ENCODE data around the gene AP5B1.

Gene AP5B1

DNA sequence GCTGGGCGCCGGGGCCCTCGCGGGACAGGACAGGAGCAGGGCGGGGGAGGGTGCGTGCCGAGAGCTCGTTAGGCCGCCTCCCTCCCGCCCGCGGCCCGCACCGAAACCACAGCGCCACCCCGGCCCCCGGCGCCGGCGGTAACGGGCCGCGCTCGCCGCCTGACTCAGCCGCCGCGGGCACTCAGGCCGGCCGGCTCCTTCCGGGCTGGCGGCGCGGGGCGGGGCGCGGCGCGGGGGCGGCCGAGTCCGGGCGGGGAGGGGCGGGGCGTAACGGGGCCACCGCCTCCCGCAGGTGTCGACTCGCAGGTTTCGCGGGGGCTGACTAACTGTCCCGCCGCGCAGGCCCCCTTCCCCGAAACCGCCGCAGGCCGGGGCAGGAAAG is at the start of gene AP5B1:
AP5B1 (minus strand) TSS at position 207 of the 382 bp plus-strand sequence. CDS start 385 bp downstream, outside the sequence.
- DNase-seq = peak; percentile 69

DNA sequence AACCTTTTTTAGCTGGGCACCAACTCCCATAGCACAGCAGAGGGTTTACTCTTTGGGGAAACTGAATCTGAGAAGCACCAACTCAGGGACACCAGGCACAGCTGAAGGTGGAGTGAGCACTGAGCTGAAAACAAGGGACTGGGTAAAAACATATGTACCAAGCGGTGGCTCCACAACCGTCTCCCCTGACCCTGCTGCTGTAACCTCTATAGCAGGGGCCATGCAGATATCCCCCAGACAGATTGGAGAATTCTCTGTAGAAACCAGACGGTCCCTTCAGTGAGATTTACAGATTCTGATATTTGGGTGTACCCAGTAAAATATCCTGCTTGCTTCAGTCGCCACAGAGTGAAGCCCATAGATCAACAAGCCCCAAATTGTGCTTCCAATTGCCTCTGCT is 48.7 kb upstream of the AP5B1 start:
- DNase-seq = no peak

DNA sequence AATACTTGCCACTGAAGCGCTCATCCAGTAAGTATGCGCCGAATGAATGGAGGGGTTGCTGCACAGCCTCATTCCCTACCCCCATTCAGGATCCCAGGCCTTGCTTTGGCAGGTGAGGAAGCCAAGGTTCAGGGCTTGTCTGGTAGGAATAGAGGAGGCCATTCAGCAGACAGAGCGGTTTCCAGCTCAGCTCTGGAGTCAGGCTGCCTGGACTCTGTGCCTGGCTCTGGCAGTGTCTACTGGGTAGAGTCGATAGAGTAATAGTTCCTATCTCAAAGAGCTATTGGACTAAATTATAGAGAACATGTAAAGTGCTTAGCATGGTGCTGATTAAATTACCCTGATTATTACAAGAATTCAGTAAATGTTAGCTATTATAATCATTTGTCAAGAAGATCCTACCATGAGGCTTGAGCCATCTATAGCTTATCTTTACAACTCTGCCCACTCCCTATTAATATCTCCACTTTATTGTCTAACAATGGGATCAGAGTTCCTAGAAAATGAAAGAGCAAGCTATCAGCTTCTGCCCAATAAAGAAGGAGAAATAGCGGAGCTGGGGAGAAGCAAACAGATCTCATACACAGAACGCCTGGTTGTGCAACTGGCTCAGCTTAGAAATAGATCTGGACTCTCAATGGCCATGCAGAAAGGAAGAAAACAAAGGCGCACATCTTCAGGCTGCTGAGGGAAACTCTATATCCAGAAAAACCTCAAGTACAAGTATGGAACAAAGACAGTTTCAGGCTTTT is 46.4 kb upstream of the AP5B1 start:
- no peak for DNase-seq

- DNase-seq = no peak
Measured at GRCh38 chr11:65822776-65823528, 42.2 kb upstream of the AP5B1 start.

DNA sequence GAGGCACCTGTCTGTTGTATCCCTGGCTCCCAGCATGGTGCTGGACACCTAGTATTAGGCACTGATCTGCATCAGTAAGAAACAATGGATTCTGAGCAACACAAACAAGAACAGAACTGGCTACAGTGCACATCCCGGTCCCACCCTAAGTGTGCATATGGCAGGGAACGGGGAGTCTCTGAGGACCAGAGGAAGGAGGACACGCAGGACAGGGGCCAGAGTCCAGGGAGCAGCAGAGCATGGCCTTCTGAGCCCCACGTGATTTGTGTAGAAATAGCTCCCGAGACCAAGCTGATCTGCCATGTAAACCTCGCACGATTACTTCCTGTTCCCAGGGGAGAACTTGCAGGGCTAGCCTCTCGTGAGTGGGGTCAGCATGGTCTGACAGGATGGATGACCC is 40.3 kb upstream of the AP5B1 start:
- no peak for DNase-seq

DNA sequence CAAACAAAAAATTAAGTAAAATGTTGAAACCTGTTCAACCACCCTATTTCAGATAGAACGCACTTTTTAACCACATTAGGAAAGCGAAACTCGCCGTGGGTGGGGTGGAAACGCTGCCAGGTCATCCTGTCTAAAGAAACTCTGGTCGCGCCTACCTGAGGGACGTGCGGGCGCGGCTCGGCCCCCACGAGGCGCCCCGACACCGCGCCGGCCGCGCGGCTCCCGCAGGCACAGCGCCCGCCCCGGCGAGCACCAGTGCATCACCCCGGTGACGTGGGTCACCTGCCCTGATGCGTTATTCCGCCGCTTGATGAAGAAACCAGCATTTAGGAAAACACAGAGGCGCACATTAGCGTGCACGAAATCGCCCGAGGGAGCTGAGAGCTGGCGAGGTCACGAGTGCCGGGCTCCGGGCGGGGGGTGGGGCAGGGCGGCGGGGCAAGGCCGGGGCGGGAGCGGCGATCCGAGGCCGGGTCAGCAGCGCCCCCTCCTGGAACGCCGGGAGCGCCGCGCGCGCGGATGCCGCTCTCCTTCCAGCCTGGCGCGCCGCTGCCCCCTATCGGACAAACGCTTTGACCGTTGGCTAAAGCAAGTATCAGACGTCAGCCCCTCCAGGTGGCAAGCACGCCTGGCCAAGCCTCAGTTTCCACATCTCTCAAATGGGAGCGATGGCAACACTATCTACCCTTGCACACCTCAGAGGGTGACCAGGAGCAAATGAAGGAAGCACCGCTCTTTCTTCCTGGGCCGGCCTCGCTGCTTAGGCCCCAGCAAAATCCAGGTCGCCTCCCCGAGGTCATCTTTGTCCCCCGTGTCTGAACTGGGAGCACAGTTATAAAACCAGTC is 37.3 kb upstream of the AP5B1 start:
- DNase-seq = peak; percentile 91

- DNase-seq = no peak
Measured at GRCh38 chr11:65817312-65817834, 36.6 kb upstream of the AP5B1 start.

GRCh38 chr11:65816696-65817095 is 35.9 kb upstream of the AP5B1 start:
- DNase-seq = no peak

- no peak for DNase-seq
Measured at GRCh38 chr11:65814986-65815565, 34.3 kb upstream of the AP5B1 start.

DNA sequence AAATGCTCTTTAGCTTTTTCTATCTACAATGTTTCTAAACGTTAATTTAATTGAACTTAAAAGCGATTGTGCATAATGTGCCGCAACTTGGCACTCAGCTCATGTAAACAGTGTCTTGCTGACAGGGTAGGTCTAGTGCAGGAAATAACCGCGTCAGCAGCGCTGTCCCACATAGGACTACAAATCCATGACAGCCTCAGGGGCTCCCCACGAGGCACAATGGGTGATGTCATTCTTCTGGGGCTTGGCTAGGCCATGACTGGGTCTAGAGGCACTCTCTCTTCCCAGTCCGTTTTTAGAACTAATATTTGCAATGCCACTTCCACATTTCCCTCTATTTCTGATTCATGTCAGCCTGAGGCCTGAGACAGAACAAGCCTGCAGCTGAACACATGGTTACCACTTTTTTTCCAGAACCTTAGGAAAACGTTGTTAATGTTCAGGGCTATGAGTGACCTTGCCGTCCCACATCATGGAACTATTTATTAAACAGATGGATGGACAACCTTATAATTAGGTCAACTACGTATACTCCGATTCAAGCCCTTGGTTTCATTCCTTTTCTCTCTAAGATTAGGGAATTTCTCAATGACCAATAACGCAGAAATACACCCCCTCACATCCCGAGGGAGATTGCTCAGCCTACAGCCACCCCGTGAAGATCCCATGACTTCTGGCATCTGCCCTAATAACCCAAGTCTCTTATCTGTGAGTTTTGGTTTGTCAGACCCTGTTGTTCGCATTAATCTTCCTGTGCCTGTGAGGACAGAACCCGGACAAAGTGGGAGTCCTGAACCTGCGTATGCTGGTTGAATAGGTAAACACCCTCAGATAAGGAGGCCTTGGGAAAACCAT is 33.6 kb upstream of the AP5B1 start:
- no peak for DNase-seq

- DNase-seq = no peak
Measured at GRCh38 chr11:65811764-65812475, 31.1 kb upstream of the AP5B1 start.

- DNase-seq = no peak
Measured at GRCh38 chr11:65810046-65810868, 29.5 kb upstream of the AP5B1 start.

DNA sequence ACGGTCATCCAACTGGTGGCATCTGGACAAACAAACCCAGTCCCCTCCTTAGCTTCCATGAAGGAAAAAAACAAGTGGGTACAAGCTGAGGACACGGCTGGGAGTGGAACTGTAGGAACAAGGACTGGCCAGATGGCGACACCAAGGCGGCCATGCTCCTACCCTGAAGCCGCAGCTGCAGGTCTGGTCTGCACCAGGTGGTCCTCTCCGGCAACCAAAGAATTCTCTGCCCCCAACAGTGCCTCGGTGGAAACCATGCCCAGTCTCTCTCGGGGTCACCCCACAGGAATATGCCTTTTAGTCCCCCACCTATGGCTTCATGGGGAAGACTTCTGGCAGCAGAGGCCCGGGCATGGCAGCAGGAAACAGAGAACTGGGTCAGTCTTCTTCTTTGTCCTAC is 28.7 kb upstream of the AP5B1 start:
- no peak for DNase-seq

DNA sequence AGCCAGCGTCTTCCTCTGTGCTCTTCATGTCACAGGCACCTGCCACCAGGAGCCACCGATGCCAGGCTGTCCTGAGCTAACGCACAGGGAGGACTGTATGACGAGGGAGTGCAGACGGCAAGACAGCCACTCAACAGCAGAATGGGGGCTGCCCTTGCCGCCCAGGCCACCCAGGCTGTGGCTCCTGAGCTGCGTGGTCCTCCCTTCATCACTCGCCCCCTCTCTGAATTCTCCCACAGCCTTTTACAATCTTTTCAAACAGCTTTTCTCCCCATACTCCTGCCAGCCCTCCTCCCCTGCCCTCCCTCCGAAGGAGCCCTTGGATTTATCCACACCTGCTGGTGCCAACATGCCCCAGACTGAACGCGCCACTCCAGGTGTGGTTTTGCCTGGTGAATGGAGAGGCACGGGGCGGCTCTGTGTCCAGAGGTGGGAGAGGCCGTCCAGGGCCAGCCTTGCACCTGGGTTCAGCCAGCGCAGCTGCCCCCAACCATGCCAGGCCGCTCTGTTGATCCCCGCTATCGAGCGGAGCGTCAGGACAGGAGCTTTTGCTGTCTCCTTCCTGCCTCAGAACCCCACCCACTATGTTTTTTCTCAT is 28.1 kb upstream of the AP5B1 start:
- DNase-seq = no peak

DNA sequence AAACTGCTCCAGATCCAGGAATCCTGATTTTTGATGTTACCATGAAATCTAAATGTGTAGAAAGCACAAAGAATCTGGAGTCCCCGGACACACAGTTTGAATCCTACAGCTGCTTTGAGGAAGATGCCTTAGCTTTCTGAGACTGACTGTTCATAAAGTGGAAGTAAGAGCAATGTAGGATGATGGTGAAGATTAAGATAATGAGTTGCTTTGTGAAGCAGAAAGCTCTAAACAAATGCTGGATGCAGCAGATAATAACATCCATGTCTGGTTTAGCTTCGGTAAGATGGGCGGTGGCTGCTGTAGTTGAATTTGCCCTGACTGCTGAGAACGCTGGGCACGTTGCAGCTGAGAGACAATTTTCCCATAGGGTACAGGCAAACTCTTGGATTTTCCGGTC is 26.2 kb upstream of the AP5B1 start:
- no peak for DNase-seq

- no peak for DNase-seq
Measured at GRCh38 chr11:65803797-65804492, 23.2 kb upstream of the AP5B1 start.

DNA sequence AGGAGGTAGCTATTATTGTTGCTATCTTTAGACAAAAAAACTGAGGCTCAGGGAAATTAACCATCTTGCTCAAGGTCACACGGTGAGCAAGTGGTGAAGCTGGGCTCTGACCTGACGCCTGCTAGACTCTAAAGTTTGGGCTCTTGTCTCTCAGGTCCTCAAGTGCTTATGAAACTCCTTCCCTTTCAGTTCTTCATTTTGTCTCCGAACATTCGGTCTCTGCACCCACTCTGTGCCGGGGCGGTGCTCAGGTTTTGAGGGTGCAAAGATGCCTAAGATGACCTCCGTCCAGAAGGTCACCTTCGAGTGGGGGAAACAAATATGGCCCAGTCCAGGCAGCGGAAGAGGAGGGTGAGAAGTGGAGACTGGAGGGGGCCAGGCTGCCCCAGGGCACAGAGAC is 22.1 kb upstream of the AP5B1 start:
- no peak for DNase-seq

DNA sequence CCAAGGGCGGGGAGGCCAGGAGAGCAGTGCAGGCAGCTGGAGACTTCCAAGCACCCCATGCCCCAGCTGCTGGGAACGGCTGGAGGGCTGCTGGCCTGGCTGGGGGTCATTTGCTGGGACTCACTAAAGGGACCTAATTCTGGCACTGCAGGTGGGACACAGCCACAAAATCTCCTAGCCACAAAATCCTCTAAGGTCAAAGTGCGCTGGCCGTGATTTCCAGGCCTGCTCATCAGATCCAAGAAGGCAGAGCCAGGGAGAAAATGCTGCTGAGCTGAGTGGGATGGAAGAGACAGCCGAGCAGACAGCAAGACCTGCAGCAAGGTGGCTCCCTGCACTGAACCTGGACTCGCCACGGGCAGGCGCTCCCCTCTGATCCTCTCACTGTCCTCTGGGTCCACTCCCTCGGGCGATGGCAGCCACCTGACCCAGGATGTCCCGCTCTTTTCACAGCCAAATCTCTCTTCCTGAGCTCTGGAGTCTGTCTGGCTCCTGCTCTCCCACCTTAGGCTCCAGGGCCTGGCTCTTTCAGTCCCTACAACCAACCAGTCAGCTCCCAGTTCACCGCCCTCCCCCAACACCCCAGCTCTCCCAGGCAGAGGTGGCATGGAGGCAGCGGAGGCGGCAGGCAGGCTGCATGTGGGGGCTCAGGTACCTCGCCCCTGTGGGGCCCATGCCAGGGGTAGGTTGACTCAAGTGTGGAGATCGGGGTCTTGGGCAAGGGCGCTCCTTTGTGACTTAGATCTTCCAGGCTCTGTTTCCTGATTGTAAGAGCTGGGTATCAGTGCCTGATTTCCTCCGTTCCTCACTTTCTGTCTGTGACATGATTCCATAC is 20.6 kb upstream of the AP5B1 start:
- DNase-seq = no peak
